Measurements from ENCODE around the gene CACNB4.

The CACNB4 gene

DNA sequence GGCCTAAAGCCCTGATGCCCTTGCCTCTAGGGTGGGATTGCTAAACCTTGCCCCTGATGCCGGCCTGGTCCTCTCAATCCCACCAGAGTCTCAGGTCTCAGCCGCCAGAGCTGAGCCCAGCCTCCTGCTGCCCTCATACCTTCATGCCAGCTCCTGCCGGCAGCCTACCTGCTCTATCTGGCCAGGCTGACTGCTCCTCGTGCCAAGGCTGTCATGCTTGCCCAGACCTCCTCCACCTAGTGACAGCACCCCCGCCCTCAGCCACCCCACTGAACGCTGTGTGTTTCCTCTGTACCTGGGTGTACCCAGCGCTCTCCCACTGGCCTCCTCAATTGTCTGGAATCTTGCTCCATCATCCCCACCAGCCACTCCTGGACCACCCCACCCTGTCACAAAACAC, 120.1 kb downstream of the CACNB4 start:
- DNase-seq (ENCODE audit: low read depth) = no peak
- H3K4me3 ChIP-seq (ENCODE audit: low read depth, low read length) = no peak overlapping the region
- TF ChIP-seq, protein P1, sequence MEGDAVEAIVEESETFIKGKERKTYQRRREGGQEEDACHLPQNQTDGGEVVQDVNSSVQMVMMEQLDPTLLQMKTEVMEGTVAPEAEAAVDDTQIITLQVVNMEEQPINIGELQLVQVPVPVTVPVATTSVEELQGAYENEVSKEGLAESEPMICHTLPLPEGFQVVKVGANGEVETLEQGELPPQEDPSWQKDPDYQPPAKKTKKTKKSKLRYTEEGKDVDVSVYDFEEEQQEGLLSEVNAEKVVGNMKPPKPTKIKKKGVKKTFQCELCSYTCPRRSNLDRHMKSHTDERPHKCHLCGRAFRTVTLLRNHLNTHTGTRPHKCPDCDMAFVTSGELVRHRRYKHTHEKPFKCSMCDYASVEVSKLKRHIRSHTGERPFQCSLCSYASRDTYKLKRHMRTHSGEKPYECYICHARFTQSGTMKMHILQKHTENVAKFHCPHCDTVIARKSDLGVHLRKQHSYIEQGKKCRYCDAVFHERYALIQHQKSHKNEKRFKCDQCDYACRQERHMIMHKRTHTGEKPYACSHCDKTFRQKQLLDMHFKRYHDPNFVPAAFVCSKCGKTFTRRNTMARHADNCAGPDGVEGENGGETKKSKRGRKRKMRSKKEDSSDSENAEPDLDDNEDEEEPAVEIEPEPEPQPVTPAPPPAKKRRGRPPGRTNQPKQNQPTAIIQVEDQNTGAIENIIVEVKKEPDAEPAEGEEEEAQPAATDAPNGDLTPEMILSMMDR (IDR thresholded peaks at IDR 0.05; ENCODE audit: low read depth, low read length, missing control alignments) = no peak

DNA sequence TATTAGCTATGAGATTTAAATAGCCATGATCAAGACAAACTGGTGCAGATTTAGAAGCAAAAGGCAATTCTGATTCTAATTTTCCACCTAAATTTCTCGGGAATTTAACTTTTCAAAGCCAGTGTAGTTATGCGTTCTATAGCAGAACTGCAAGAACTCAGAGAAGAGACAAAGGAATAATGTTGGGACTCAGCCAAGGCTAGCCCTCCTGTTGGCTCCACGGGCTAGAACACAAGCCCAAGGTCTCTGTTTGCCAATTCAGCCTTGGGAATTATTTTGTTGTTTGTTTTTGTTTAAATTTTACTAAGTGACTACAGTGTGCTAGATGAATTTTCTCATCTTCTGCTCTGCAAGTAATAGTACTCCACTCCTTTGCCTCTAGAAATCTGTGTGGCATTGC, 121.2 kb downstream of the CACNB4 start:
- no peak overlapping the region for H3K4me3 ChIP-seq (ENCODE audit: low read depth, low read length)
- TF ChIP-seq, protein P1 (IDR thresholded peaks at IDR 0.05; ENCODE audit: low read depth, low read length, missing control alignments) = no peak
- no peak for DNase-seq (ENCODE audit: low read depth)

DNA sequence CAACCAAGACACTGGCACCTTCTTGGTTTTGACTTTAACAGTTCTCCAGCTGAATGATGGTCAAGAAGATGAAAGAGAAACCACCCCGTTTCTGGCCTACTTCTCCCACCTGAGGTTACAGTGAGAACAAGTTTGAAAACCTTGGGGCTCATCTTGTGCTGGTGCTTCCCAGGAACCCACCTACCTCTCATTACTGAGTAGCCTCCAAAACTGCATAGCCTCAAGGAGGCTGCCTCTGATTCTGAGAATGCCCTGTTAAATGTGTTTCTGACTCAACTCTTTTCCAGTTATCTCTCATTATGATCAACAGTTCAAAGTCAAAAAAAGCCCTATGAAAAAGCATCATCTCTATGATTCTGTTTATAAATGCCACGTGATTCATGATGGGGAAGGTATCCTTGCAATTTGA, 121.9 kb downstream of the CACNB4 start:
- TF ChIP-seq, protein P1 (IDR thresholded peaks at IDR 0.05; ENCODE audit: low read depth, low read length, missing control alignments) = no peak
- no peak overlapping the region for H3K4me3 ChIP-seq (ENCODE audit: low read depth, low read length)
- peak; percentile 42 for DNase-seq (ENCODE audit: low read depth)

DNA sequence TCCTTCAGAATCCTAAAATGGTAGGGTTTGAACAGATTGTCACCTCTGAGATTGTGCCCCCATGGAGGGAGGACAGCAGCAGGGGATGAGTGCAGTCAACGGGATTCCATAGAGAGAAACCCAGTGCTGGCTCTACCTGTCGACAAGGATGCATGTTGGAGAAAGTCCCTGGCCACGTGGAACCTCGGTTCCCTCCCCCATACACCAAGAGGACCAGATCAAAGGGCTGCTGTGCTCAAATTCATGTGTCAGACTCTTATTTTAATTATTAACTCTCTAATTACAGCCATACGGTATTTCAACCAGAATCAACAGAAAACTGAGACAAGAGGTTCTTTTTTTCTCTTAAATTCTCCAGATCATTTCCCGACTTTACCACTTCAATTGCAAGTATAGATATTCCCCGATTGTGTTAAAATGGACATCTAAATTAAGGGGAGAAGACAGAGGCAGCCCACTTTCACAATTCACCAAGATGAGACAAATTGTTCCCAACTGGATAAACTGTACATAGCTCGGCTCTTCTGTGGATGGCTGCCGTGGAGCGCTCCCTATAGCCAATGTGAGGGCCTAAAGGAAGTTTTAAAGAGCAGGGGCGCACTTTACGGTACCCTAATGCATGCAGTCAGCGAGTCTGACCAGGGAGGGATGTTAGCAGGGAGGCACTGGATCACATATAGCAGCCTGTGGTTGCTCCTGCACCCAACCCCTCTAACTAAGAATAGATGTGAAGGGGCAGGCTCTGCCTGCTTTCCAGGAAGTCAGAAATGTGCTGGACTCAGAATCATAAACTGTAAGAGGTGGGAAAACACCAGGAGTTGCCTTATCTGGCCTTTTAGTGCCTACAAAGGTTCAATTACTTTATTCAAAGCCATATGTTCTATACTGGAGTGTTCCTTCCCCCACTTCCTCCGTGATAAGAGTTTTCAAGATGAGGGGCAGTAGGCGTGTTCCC, 123.1 kb downstream of the CACNB4 start:
- TF ChIP-seq, protein P1 (IDR thresholded peaks at IDR 0.05; ENCODE audit: low read depth, low read length, missing control alignments) = no peak
- H3K4me3 ChIP-seq (ENCODE audit: low read depth, low read length) = no peak overlapping the region
- DNase-seq (ENCODE audit: low read depth) = no peak

DNA sequence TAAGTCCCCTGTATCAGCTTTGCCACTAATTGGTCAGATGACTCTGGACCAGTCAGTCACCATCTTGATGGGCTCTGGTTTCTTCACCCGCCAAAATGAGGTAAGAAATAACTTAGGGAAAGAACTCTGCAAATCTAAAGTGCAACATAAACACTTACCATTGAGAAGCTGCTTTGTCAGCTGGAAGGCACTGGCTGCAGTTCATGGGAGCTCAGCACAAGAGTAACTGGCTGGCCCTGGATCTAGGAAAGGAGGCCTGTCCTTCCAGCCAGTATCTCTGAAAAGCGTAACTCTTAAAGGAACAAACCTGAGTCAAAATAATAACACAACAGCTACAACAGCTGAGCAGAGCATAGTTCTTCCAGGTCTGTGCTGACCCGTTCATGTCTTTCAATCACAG, 123.9 kb downstream of the CACNB4 start:
- TF ChIP-seq, protein P1 (IDR thresholded peaks at IDR 0.05; ENCODE audit: low read depth, low read length, missing control alignments) = no peak
- no peak overlapping the region for H3K4me3 ChIP-seq (ENCODE audit: low read depth, low read length)
- no peak for DNase-seq (ENCODE audit: low read depth)

DNA sequence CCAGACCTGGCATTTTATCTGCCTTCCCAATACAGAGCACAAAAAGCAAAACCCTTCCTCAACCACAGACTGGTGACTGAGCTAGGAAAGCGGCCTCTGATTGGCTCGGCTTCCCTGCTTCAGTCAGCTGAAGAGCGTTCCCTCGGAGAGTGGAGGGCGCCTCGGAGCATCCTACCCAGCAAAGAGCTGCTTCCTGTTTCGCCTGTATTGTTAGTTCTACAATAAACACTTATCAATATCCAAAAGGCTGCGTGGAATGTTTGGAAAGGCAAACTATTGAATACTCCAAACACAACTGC, 125.0 kb downstream of the CACNB4 start:
- no peak for DNase-seq (ENCODE audit: low read depth)
- no peak overlapping the region for H3K4me3 ChIP-seq (ENCODE audit: low read depth, low read length)
- TF ChIP-seq, protein P1 (IDR thresholded peaks at IDR 0.05; ENCODE audit: low read depth, low read length, missing control alignments) = no peak

Measured in GM12864 (cell line).